ENCODE results near the gene AWAT2.

Gene AWAT2

GRCh38 chrX:69995362-69996112, 54.2 kb downstream of the AWAT2 start:
- DNase-seq = no peak

- no peak for DNase-seq
Measured at GRCh38 chrX:69993494-69993893, 56.2 kb downstream of the AWAT2 start.

DNA sequence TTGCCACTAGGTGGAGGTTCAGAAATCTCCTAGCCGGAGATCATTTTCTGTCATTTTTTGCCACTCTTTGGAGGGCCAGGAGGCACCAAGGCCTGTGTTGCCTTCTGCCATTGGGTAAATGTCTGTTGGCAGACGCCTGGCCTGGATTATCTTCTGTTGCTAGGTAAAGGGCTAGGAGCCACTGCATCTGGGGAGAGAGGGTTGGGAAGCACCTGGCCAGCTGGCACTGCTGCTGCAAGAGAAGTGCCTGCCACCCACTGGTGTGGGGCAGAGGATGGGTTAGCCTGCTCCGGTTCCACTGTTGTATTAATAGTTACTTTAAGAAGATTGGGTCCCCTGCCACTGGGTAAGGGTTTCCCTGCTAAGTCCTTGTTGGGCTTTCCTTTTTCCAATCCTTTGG, 58.1 kb downstream of the AWAT2 start:
- no peak for DNase-seq
